K562 (cell line): ENCODE results near the gene TMEM151A. TPM values are rescaled to one million over a fixed set of nuclear protein-coding genes. Genes with fewer than 3 reads are reported as not detected.

Experiments used
- ARID2 ChIP-seq: fragments of 450-650 bp; IDR thresholded peaks from 2 replicates; pipeline ENCODE4 v1.6.1; 2017; ENCODE audit warnings: antibody characterized with exemption, mild to moderate bottlenecking
- CLOCK ChIP-seq: fragments of 250-450 bp; sonication (Bioruptor Pico); IDR thresholded peaks from 2 replicates; pipeline ENCODE4 v1.4.0; 2020; ENCODE audit warnings: mild to moderate bottlenecking, moderate library complexity, borderline replicate concordance
- DIDO1 ChIP-seq: fragments of 450-650 bp; IDR thresholded peaks from 2 replicates; pipeline ENCODE4 v1.6.1; 2016; ENCODE audit warnings: low read depth, missing biosample characterization, missing genetic modification characterization
- DMBX1 ChIP-seq: fragments of 250-450 bp; sonication (Bioruptor Pico); IDR thresholded peaks from 2 replicates; pipeline ENCODE4 v1.8.0; 2022; ENCODE audit warnings: inconsistent platforms, mild to moderate bottlenecking, moderate library complexity, borderline replicate concordance
- EWSR1 ChIP-seq: fragments of 450-650 bp; IDR thresholded peaks from 2 replicates; pipeline ENCODE4 v1.6.1; 2018; ENCODE audit warnings: borderline replicate concordance, mild to moderate bottlenecking, low read depth, moderate library complexity; ENCODE audit not compliant: partially characterized antibody
- FOXA3 ChIP-seq, 2 experiments: fragments of 450-650 bp in 1 of 2; sonication (generic) in 1 of 2; formaldehyde crosslinking; IDR thresholded peaks in 1 of 2; conservative IDR thresholded peaks in 1 of 2; 2 replicates each; pipeline versions ENCODE4 v1.4.0 to v1.8.0; 2020 to 2022; ENCODE audit warnings: mild to moderate bottlenecking in 2 of 2, missing genetic modification reagents in 1 of 2
- HINFP ChIP-seq: fragments of 450-650 bp; conservative IDR thresholded peaks from 2 replicates; pipeline ENCODE4 v1.6.1; 2016; ENCODE audit warnings: missing genetic modification characterization, low read depth, mild to moderate bottlenecking, control low read depth, missing compliant biosample characterization
- MAX ChIP-seq: sonication (generic); formaldehyde crosslinking; IDR thresholded peaks from 2 replicates; pipeline ENCODE4 v1.9.0; 2022; ENCODE audit warnings: mild to moderate bottlenecking, missing genetic modification reagents
- MEF2A ChIP-seq: IDR thresholded peaks from 2 replicates; pipeline ENCODE4 v1.6.1; 2011; ENCODE audit warnings: low read depth, mild to moderate bottlenecking, low read length, moderate library complexity; ENCODE audit not compliant: control insufficient read depth
- MYNN ChIP-seq, 2 experiments: sonication (generic); formaldehyde crosslinking in 1 of 2; IDR thresholded peaks; 2 replicates each; pipeline versions ENCODE4 v1.5.0 to v1.6.1; 2016 to 2020; ENCODE audit warnings: antibody characterized with exemption in 1 of 2, missing genetic modification reagents in 1 of 2
- NEUROD1 ChIP-seq: fragments of 150-350 bp; IDR thresholded peaks from 2 replicates; pipeline ENCODE4 v1.6.1; 2014; ENCODE audit warnings: borderline replicate concordance, low read length, low read depth; ENCODE audit not compliant: partially characterized antibody
- POU5F1 ChIP-seq: fragments of 150-350 bp; IDR thresholded peaks from 2 replicates; pipeline ENCODE4 v1.6.1; 2014; ENCODE audit warnings: borderline replicate concordance, low read length, low read depth, mild to moderate bottlenecking; ENCODE audit not compliant: partially characterized antibody
- PRMT5 ChIP-seq: sonication (generic); formaldehyde crosslinking; IDR thresholded peaks from 2 replicates; pipeline ENCODE4 v1.5.0; 2020; ENCODE audit warnings: missing genetic modification reagents
- RBM17 ChIP-seq: fragments of 200-400 bp; formaldehyde crosslinking; IDR thresholded peaks from 2 replicates; pipeline ENCODE4 v1.6.1; 2017; ENCODE audit warnings: low read depth, mild to moderate bottlenecking, low read length, borderline replicate concordance
- RBM22 ChIP-seq: fragments of 200-400 bp; formaldehyde crosslinking; IDR thresholded peaks from 2 replicates; pipeline ENCODE4 v1.6.1; 2018; ENCODE audit warnings: low read length, low read depth; ENCODE audit not compliant: poor library complexity, severe bottlenecking
- SIN3B ChIP-seq: fragments of 450-650 bp; IDR thresholded peaks from 2 replicates; pipeline ENCODE4 v1.6.1; 2017; ENCODE audit warnings: low read depth, mild to moderate bottlenecking, moderate library complexity
- SIX5 ChIP-seq, 2 experiments: IDR thresholded peaks; 2 replicates each; pipeline ENCODE4 v1.6.1; 2011; ENCODE audit warnings: low read length in 2 of 2, borderline replicate concordance in 1 of 2, low read depth in 1 of 2, mild to moderate bottlenecking in 1 of 2, moderate library complexity in 1 of 2; ENCODE audit not compliant: insufficient read depth in 1 of 2
- ZBTB49 ChIP-seq: sonication (generic); formaldehyde crosslinking; IDR thresholded peaks from 2 replicates; pipeline ENCODE4 v1.8.0; 2022; ENCODE audit warnings: missing genetic modification reagents, mild to moderate bottlenecking, borderline replicate concordance
- ZNF431 ChIP-seq: sonication (generic); formaldehyde crosslinking; IDR thresholded peaks from 2 replicates; pipeline ENCODE4 v1.8.0; 2022; ENCODE audit warnings: mild to moderate bottlenecking, missing genetic modification reagents
- ZNF77 ChIP-seq: fragments of 250-450 bp; sonication (Bioruptor Pico); IDR thresholded peaks from 2 replicates; pipeline ENCODE4 v1.5.0; 2020
- polyA plus RNA-seq, 8 experiments: library from polyadenylated mRNA; depleted of rRNA in 4 of 8; stranded (reverse) in 5 of 8; unstranded in 3 of 8; fragments of >200 nt; fragmentation: Nextera tagmentation in 2 of 8; fragmentation: Illumina TruSeq in 1 of 8; extraction: Ambion mirVana in 2 of 8; extraction: Trizol in 1 of 8; gene quantifications; 2 replicates each; pipeline versions ENCODE4 v1.2.1 to v1.2.3, GENCODE V29; 2011 to 2014; ENCODE audit warnings: inconsistent platforms in 1 of 8, missing spikeins in 1 of 8
- total RNA-seq, 7 experiments: library from RNA; depleted of rRNA in 6 of 7; stranded (reverse); fragments of >200 nt in 6 of 7; fragmentation: Illumina TruSeq in 2 of 7; extraction: Trizol in 2 of 7; gene quantifications; 2 replicates each; pipeline versions ENCODE4 v1.2.1 to v1.2.3, GENCODE V29; 2011 to 2021; ENCODE audit warnings: low replicate concordance in 1 of 7

TMEM151A gene
- total and polyA plus RNA-seq, 9 of the 15 experiments (the other 6 are each of a cell fraction or from before 2014, with no cell fraction given), result not detected

GRCh38 chr11:66289548-66290329, 2.0 kb upstream of the TMEM151A start (continued):
- TF ChIP-seq CLOCK (CRISPR knock-in tag) (no peak), MAX (CRISPR knock-in tag) (peak; percentile 84), SIX5 (IDR thresholded peaks at IDR 0.05; ENCODE audit: borderline replicate concordance in 1 of 2, insufficient read depth in 1 of 2, low read depth in 1 of 2, low read length in 2 of 2) (no peak), PRMT5 (CRISPR knock-in tag) (peak; percentile 98), DIDO1 (tag) (no peak), MEF2A (no peak), MYNN (IDR thresholded peaks at IDR 0.05) (no peak), MYNN (CRISPR knock-in tag; IDR thresholded peaks at IDR 0.05) (no peak), EWSR1 (no peak), ZNF77 (CRISPR knock-in tag) (no peak), NEUROD1 (no peak), ARID2 (no peak), ZNF431 (CRISPR knock-in tag) (peak; percentile 79), FOXA3 (CRISPR knock-in tag; conservative IDR thresholded peaks at IDR 0.05 in 1 of 2, IDR thresholded peaks at IDR 0.05 in 1 of 2) (no peak), POU5F1 (no peak), DMBX1 (peak; percentile 84), SIN3B (no peak), ZBTB49 (CRISPR knock-in tag) (no peak), RBM22 (no peak), HINFP (tag) (no peak), RBM17 (no peak)
